ENCODE measurements around the gene UTP11. TPM values are rescaled to one million over a fixed set of nuclear protein-coding genes. Genes with fewer than 3 reads are reported as not detected.

Gene UTP11
- total RNA-seq, 1 experiment from 2014 or later = 53.8 TPM

GRCh38 chr1:38072858-38073257, 60.3 kb downstream of the UTP11 start:
- intact Hi-C loops (cut with micrococcal nuclease; ENCODE audit: unreplicated experiment) = no loop called here
- ChIA-PET CTCF (interaction anchor here (1.6 kb wide), 1 partner anchor 25 kb away, joined by 3 read pairs; no protein-coding TSS in a partner anchor), POLR2A (interaction anchor here (0.5 kb wide), 1 partner anchor 13 kb away, joined by 7 read pairs; no protein-coding TSS in a partner anchor)
- Histone ChIP-seq H3K4me1 (ENCODE audit: control insufficient read depth, insufficient read depth, low read length) (no peaks in the 10 kb centered on the region), H3K4me3 (ENCODE audit: low read depth in 2 of 2, low read length in 2 of 2) (no peak overlapping the region), H3K27ac (ENCODE audit: low read length) (no peak overlapping the region), H3K9me3 (ENCODE audit: control insufficient read depth, insufficient read depth, low read depth, low read length) (no peaks in the 10 kb centered on the region), H3K27me3 (ENCODE audit: control insufficient read depth, insufficient read depth, low read length) (no peaks in the 10 kb centered on the region; the same call in 1 of the 2 replicates), H3K36me3 (ENCODE audit: control insufficient read depth, insufficient read depth, low read length) (no peaks in the 10 kb centered on the region)
- in situ Hi-C loops (cut with HindIII; ENCODE audit: low pct_unique_long_range_greater_than_20kb, low sequenced_read_pairs) = no loop called here
- no peak for ATAC-seq
- no peak; the same call in 1 of the 2 replicates for TF ChIP-seq CTCF (IDR thresholded peaks at IDR 0.05)
- no peak for TF ChIP-seq SIN3A (IDR thresholded peaks at IDR 0.05; ENCODE audit: borderline replicate concordance, insufficient read depth, low read depth, low read length)
- TF ChIP-seq REST (IDR thresholded peaks at IDR 0.05; ENCODE audit: insufficient read depth in 1 of 2, low read depth in 2 of 2, low read length in 1 of 2) = no peak
- no peak for TF ChIP-seq TCF7L2 (IDR thresholded peaks at IDR 0.05; ENCODE audit: low read depth, low read length)
- no peak for TF ChIP-seq POLR2AphosphoS5 (IDR thresholded peaks at IDR 0.05; ENCODE audit: low read depth, low read length)
- BruUV-seq (replicated peaks) = no TSS peak
- no peak for DNase-seq (ENCODE audit: low read depth, low spot score)

GRCh38 chr1:38073534-38074301, 61.2 kb downstream of the UTP11 start:
- no peaks in the 10 kb centered on the region for H3K27me3 ChIP-seq (ENCODE audit: control insufficient read depth, insufficient read depth, low read length)
- POLR2A ChIA-PET = no interaction called here
- CTCF ChIA-PET = no interaction called here

More at GRCh38 chr1:38073534-38074301, 61.2 kb downstream of the UTP11 start:
- Histone ChIP-seq H3K36me3 (ENCODE audit: control insufficient read depth, insufficient read depth, low read length) (no peaks in the 10 kb centered on the region), H3K4me3 (ENCODE audit: low read depth in 2 of 2, low read length in 2 of 2) (no peak overlapping the region), H3K9me3 (ENCODE audit: control insufficient read depth, insufficient read depth, low read depth, low read length) (no peaks in the 10 kb centered on the region), H3K27ac (ENCODE audit: low read length) (no peak overlapping the region), H3K4me1 (ENCODE audit: control insufficient read depth, insufficient read depth, low read length) (no peaks in the 10 kb centered on the region)
- BruUV-seq (replicated peaks) = no TSS peak
- TF ChIP-seq REST (IDR thresholded peaks at IDR 0.05; ENCODE audit: insufficient read depth in 1 of 2, low read depth in 2 of 2, low read length in 1 of 2) = no peak
- no peak for TF ChIP-seq CTCF (IDR thresholded peaks at IDR 0.05)
- no peak for TF ChIP-seq SIN3A (IDR thresholded peaks at IDR 0.05; ENCODE audit: borderline replicate concordance, insufficient read depth, low read depth, low read length)
- no peak for TF ChIP-seq POLR2AphosphoS5 (IDR thresholded peaks at IDR 0.05; ENCODE audit: low read depth, low read length)
- no peak for TF ChIP-seq TCF7L2 (IDR thresholded peaks at IDR 0.05; ENCODE audit: low read depth, low read length)
- in situ Hi-C loops (cut with HindIII; ENCODE audit: low pct_unique_long_range_greater_than_20kb, low sequenced_read_pairs) = no loop called here
- intact Hi-C loops (cut with micrococcal nuclease; ENCODE audit: unreplicated experiment) = no loop called here
- ATAC-seq (no peak), DNase-seq (ENCODE audit: low read depth, low spot score) (no peak)

All from Panc1 (cell line).